Skeletal muscle satellite cell (primary cell): ENCODE data around the gene MAPKAP1.
A peak's percentile ranks its signal among the peaks of the same experiment; 100 is the strongest.

Experiments used
- H3K27me3 ChIP-seq: 2 replicates; pipeline ENCODE4 v1.7.0; 2013; ENCODE audit warnings: low read length; ENCODE audit not compliant: control insufficient read depth, insufficient read depth
- H3K36me3 ChIP-seq: 2 replicates; pipeline ENCODE4 v1.7.0; 2013; ENCODE audit warnings: mild to moderate bottlenecking, control low read depth, low read length; ENCODE audit not compliant: insufficient read depth
- H3K4me1 ChIP-seq: 2 replicates; pipeline ENCODE4 v1.7.0; 2013; ENCODE audit warnings: low read length; ENCODE audit not compliant: control insufficient read depth, insufficient read depth
- H3K4me2 ChIP-seq: 2 replicates; pipeline ENCODE4 v1.7.0; 2013; ENCODE audit warnings: mild to moderate bottlenecking, low read length
- H3K4me3 ChIP-seq: 2 replicates; pipeline ENCODE4 v1.7.0; 2013; ENCODE audit warnings: low read length
- H3K9ac ChIP-seq: 2 replicates; pipeline ENCODE4 v1.7.0; 2013; ENCODE audit warnings: mild to moderate bottlenecking, low read depth, low read length, moderate library complexity
- H3K9me3 ChIP-seq: replicated peaks from 2 replicates; pipeline ENCODE4 v1.7.0; 2013; ENCODE audit warnings: mild to moderate bottlenecking, control low read depth, low read length

Gene MAPKAP1

DNA sequence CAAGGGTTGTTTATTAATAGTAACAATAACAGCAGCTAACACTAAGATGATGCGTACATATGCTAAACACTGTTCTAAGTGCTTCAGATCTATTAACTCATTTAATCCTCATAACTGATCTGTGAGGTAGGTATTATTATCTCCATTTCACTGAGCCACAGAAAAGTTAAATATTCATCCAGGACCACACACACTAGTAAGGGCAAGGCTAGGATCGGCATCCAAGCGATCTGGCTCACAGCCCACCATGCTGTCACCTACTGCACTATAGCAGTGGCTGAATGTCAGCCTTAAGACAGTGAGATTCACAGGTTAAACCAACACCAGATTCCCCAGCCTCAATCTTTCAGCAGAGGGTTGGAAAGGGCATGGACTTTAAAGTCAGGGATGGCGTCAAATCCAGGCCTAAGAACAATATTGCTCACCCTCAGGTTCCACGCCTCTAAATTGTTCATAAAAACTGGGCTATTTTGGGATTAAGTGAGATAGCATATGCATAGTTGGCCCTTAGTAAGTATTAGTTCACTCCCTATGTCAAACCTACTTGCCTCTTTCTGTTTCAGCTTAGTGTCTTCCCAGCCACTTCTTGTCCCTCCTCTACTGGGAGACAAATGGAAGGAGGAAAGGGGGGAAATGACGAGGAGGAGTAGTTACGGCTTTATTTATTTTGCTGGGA is 150.8 kb downstream of the MAPKAP1 start:
- H3K9ac ChIP-seq, result no peak overlapping the region
- no peak overlapping the region for H3K4me2 ChIP-seq
- no peak overlapping the region for H3K4me3 ChIP-seq
- no peaks in the 10 kb centered on the region for H3K9me3 ChIP-seq
- no peaks in the 10 kb centered on the region for H3K27me3 ChIP-seq
- peaks cover 10% of the 10 kb centered on the region for H3K36me3 ChIP-seq
- peaks cover 12% of the 10 kb centered on the region for H3K4me1 ChIP-seq

DNA sequence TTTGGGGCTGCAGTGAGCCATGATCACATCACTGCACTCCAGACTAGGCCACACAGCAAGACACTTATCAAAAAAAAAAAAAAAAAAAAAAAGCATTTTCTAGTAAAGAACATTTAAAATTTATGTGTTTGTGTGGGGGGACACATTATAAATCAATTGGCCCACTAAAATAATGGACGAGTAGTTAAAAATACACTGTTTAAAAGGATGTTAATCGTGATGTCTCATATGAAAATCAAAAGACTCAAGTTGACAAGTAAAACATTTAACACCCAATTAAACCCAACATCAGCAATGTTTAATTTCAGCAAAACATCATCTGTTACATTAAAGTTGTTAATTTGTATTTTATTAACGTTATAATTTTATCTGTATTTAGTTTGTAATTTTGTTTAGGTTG is 152.3 kb downstream of the MAPKAP1 start:
- Histone ChIP-seq H3K9ac (no peak overlapping the region), H3K9me3 (no peaks in the 10 kb centered on the region), H3K4me2 (no peak overlapping the region), H3K27me3 (no peaks in the 10 kb centered on the region), H3K36me3 (peaks cover 10% of the 10 kb centered on the region), H3K4me3 (no peak overlapping the region), H3K4me1 (peaks cover 26% of the 10 kb centered on the region)

DNA sequence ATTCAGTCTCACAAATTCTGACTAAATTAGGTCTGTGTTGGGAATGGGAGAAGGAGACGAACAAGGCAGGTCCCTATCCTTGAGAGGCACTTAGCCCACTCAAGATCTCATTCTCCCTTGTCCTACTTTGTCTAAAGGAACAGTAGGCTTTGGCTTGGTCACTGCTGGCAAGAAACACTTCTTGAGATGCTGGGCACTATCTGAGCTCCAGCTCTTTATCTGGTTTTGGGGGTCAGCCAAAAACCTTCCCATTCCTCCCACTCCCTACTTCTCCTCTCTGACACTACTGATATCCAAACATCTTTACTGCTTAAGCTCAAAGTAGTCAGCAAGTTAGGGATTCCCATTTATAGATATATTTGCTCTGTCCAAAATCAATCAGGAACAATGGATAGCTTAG is 155.2 kb downstream of the MAPKAP1 start:
- H3K36me3 ChIP-seq, result peaks cover 13% of the 10 kb centered on the region
- H3K4me2 ChIP-seq, result no peak overlapping the region
- no peak overlapping the region for H3K4me3 ChIP-seq
- no peaks in the 10 kb centered on the region for H3K27me3 ChIP-seq
- peaks cover 25% of the 10 kb centered on the region for H3K4me1 ChIP-seq
- H3K9me3 ChIP-seq, result no peaks in the 10 kb centered on the region
- H3K9ac ChIP-seq, result no peak overlapping the region

DNA sequence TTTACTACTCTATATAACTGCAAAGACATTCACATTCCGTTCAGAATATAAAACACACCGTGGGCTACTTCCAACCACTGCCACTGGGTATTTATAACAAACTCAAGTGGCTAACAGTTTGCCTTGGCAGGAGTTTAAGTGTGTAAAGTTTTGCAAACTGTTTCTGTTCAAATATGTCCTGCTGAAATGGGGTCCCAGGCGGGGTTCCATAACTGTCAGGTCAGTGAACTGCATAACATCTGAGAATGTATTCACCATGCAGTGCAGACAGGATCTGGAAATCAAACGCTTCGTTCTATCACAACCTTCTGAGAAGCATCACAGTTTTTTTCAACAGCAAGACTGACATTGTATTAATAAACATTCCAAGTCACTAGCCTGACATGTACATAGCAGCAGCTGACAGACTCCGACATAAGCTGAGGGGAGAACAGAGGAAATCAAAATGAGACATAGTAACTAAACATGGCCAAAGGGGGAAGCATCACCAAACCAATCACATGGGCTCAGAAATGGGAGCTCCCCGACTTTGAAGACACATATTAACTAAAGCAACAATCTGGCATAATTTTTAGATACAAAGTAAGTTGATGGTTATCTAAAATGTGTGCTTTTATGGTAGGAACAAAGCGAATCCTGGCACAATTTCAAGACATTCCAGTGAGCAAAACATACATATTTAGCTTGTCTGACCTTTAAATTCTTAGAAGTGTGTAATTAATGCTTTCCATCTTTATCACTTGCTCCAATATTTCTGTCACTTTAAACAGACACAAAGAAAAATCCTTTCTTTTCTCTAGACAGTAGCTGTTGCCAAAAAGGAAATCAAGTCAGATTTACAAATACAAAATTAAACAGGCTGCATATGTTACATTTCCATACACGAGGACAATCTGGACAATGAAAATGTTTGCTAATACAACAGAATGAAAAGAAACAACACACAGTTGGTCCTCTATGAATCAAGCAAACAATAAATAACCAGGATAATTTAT is 156.8 kb downstream of the MAPKAP1 start:
- Histone ChIP-seq H3K36me3 (peaks cover 15% of the 10 kb centered on the region), H3K27me3 (no peaks in the 10 kb centered on the region), H3K9me3 (no peaks in the 10 kb centered on the region), H3K9ac (no peak overlapping the region), H3K4me3 (no peak overlapping the region), H3K4me1 (peaks cover 33% of the 10 kb centered on the region), H3K4me2 (peak overlapping the region; percentile 21)

DNA sequence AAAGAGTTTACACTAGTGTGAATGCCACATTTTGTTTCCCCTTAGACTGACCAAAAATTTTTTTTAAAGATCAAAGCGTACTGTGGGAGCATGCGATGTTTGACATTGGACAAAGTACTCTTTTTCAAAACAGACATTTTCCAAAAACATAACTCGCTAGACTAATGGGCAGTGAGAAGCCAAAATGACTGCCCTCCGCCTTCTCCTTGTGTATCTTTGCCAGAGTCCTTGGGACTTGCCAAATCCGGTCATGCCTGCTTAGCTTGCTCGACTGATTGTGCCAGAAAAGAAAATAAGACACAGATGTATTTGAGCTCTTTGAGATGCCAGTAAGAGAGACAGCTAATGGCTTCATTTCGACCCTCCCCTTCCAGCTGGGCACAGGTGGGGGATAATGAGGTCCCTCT is 157.5 kb downstream of the MAPKAP1 start:
- no peak overlapping the region for H3K4me3 ChIP-seq
- no peaks in the 10 kb centered on the region for H3K27me3 ChIP-seq
- peaks cover 15% of the 10 kb centered on the region for H3K36me3 ChIP-seq
- peaks cover 40% of the 10 kb centered on the region for H3K4me1 ChIP-seq
- H3K4me2 ChIP-seq, result peak overlapping the region; percentile 21
- H3K9ac ChIP-seq, result no peak overlapping the region
- no peaks in the 10 kb centered on the region for H3K9me3 ChIP-seq

DNA sequence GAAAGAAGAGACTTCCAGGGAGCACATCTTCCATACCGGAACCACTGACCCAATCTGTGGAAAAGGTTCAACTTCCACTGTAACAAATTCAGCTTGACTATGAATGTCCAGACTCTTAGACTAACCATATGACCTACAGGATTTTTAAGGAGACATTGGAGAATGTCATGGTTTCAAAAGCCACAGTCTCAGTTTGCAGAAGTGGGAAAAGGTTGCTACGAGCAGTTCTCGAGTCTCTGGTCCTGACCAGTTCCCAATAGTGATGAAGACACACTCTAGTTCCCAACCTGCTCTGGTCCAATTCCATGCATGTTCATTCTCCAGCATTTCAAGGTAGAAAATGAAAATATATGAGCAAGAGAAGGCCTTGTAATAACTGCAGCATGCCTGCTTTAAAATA is 158.0 kb downstream of the MAPKAP1 start:
- Histone ChIP-seq H3K36me3 (peaks cover 15% of the 10 kb centered on the region), H3K27me3 (no peaks in the 10 kb centered on the region), H3K4me1 (peaks cover 43% of the 10 kb centered on the region), H3K9me3 (no peaks in the 10 kb centered on the region), H3K9ac (no peak overlapping the region), H3K4me3 (no peak overlapping the region), H3K4me2 (peak overlapping the region; percentile 21)

DNA sequence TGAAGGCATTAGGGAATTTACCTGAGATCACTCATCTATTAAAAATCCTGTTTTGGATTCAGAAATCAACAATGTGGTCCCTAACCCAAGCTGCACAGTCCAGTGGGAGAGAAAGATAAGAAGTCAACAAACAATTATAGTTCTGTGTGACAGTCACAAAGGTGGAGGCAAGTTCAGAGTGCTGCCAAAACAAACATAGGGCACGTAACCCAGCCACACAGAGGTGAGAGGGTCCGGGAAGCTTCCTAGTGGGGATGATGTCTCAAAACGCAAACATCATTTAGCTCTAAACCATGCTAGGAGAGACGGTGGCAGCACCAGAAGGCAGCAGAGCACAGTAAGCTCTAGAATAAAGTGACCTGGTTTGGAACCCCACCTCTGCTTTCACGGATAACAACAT is 158.9 kb downstream of the MAPKAP1 start:
- Histone ChIP-seq H3K9me3 (no peaks in the 10 kb centered on the region), H3K4me1 (peaks cover 43% of the 10 kb centered on the region), H3K9ac (no peak overlapping the region), H3K4me2 (no peak overlapping the region), H3K4me3 (no peak overlapping the region), H3K36me3 (peaks cover 15% of the 10 kb centered on the region), H3K27me3 (no peaks in the 10 kb centered on the region)

DNA sequence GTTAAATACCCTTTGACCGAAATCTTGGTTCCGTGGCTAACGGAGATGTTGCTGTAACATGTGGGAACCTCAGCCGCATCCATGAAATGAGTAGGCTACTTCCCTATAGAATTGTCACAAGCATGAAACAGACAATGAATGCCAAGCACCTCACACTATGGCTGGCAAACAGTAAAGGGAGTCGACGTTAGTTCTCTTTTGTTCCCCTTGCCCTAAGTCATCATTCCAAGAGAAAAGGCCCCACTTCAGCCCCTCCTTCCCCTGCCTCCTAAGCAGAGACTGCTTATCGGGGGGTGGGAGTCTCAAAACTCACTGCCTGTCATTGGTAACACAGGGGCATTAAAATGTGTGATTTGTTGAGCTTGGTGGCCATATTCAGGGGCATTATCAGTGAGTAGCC is 159.6 kb downstream of the MAPKAP1 start:
- H3K4me2 ChIP-seq, result no peak overlapping the region
- no peak overlapping the region for H3K9ac ChIP-seq
- H3K27me3 ChIP-seq, result no peaks in the 10 kb centered on the region
- H3K36me3 ChIP-seq, result peaks cover 15% of the 10 kb centered on the region
- no peaks in the 10 kb centered on the region for H3K9me3 ChIP-seq
- peaks cover 43% of the 10 kb centered on the region for H3K4me1 ChIP-seq
- H3K4me3 ChIP-seq, result no peak overlapping the region

DNA sequence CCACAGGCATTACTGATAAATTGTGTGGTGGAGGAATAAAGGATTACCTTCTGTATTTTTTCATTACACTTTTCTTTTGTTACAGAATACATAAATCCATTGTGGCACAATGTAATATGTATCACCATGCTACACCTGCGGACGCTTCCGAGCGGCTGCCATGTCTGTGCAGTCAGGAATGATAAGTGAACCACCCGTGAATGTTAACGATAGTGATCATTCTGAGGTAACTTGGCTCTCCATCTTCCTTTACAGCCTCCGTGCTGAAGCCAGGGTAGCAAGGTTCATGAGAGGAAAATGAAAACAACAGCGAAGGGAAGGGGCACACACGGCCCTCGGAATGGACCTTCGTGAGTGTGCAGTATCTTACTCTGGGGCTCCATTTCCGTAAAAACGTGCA is 161.2 kb downstream of the MAPKAP1 start:
- H3K27me3 ChIP-seq, result no peaks in the 10 kb centered on the region
- H3K36me3 ChIP-seq, result peaks cover 26% of the 10 kb centered on the region
- no peak overlapping the region for H3K4me3 ChIP-seq
- H3K4me1 ChIP-seq, result peaks cover 42% of the 10 kb centered on the region
- H3K4me2 ChIP-seq, result no peak overlapping the region
- H3K9me3 ChIP-seq, result no peaks in the 10 kb centered on the region
- H3K9ac ChIP-seq, result no peak overlapping the region

DNA sequence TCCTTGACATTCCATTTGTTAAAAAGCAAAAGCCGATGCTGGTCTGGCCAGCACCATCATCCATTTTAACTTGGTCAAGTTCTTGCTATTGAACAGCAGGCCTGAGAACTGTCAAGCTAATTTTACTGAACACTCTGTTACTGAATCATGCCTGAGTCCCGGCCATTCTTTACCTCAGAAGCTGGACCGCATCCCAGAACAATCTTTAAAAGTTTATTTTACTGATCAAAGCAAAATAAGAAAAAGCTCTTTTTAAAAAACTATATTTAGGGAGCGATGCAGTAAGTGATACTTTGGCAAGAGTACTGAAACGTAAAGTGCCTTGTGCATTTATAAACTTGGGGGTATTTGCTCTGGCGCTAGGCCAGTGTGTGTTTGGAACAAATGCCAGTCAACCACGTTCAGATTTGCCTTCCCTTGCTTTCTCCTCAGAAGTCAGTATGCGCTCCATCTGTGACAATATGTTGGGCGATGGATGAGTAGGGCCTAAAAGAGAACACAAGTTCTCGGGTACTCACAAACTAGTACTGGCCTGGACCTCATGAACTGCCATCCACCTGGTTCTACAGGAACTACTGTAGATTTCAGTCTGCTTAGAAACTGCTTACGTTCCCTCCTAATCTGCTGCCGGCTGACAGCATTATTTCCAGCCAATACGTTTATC is 161.9 kb downstream of the MAPKAP1 start:
- H3K4me1 ChIP-seq, result peaks cover 34% of the 10 kb centered on the region
- peaks cover 32% of the 10 kb centered on the region for H3K36me3 ChIP-seq
- no peak overlapping the region for H3K4me3 ChIP-seq
- H3K27me3 ChIP-seq, result no peaks in the 10 kb centered on the region
- H3K9me3 ChIP-seq, result no peaks in the 10 kb centered on the region
- H3K9ac ChIP-seq, result no peak overlapping the region
- H3K4me2 ChIP-seq, result peak overlapping the region; percentile 26

DNA sequence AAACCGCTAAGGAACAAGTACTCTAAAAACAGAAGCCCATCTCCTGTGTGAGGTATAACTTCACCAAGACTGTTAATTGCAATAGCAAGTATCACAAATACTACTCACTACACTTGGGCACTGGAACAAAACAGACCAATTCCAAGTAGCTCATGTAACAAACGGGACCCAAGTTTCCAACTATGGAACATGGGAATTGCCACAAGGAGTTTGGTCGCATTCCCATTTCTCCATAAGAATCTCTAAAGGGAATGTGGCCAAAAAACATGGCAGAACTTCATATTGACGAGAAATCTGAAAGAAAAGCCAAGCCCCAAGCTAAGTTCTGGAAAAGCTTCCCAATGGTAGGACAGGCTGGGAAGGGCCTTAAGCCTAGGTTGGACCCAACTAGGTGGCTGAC is 162.5 kb downstream of the MAPKAP1 start:
- no peak overlapping the region for H3K4me3 ChIP-seq
- no peaks in the 10 kb centered on the region for H3K9me3 ChIP-seq
- H3K4me1 ChIP-seq, result peaks cover 28% of the 10 kb centered on the region
- no peak overlapping the region for H3K9ac ChIP-seq
- peaks cover 32% of the 10 kb centered on the region for H3K36me3 ChIP-seq
- H3K4me2 ChIP-seq, result peak overlapping the region; percentile 26
- H3K27me3 ChIP-seq, result no peaks in the 10 kb centered on the region
